Upper lobe of left lung (tissue), 6 donors: ENCODE results near the gene LRP1-AS. TPM values are rescaled to one million over a fixed set of nuclear protein-coding genes. Genes with fewer than 3 reads are reported as not detected.

Experiments used
- small RNA-seq, 4 donors: library from RNA; depleted of rRNA; stranded (forward); fragments of <200 nt; gene quantifications; one replicate each; pipeline ENCODE3, GENCODE V24; 2016
- total RNA-seq, 6 donors: library from RNA; depleted of rRNA in 4 of 6; stranded (reverse); fragments of >200 nt in 4 of 6; gene quantifications; one replicate each; pipeline versions ENCODE4 v1.1.0 to v1.2.1, GENCODE V29; 2016 to 2021
- donor health status: DM: no; HTN: no; CAD: no; lungs with moderate emphysema.
- donor health status: DM: no; HTN: yes; CAD: no; lungs with severe emphysema.

The LRP1-AS gene
- total RNA-seq, 6 donors from 2014 or later, result not detected

Small RNAs within 50 kb of the gene (small RNA-seq; reads per million reads assigned to genes)
- gene MIR1228, result 0.06 to 4.7 (median 2.1) reads per million in 4 donors

Other genes starting within 250 kb of the LRP1-AS start
- gene SDR9C7, start 213.2 kb downstream of the LRP1-AS start, total RNA-seq, result not detected
- gene RDH16, start 190.0 kb downstream of the LRP1-AS start, total RNA-seq, result under 1 TPM in 5 of 6 donors, not detected in 1; 0.46 to 0.98 (median 0.54) TPM
- gene ZBTB39, start 141.1 kb downstream of the LRP1-AS start, total RNA-seq, result 1 to 10 TPM; 3.2 to 9.4 (median 6.2) TPM
- gene TAC3, start 131.1 kb downstream of the LRP1-AS start, total RNA-seq, result not detected
- 1 to 10 TPM in 2 of 6 donors, under 1 TPM in 3, not detected in 1; under 0.01 to 6.2 (median 0.67) TPM for gene MYO1A, start 97.5 kb downstream of the LRP1-AS start, total RNA-seq
- 10 to 100 TPM in 3 of 6 donors, 1 to 10 TPM in 3; 6.2 to 13.6 (median 10.0) TPM for gene NEMP1, start 68.8 kb downstream of the LRP1-AS start, total RNA-seq
- gene NAB2, start 58.5 kb downstream of the LRP1-AS start, total RNA-seq, result 10 to 100 TPM; 18.1 to 64.9 (median 31.5) TPM
- gene STAT6, start 36.3 kb downstream of the LRP1-AS start, total RNA-seq, result 100 to 1,000 TPM; 123 to 605 (median 251) TPM
- 100 to 1,000 TPM; 137 to 504 (median 308) TPM for gene LRP1, start 19.1 kb downstream of the LRP1-AS start, total RNA-seq
- under 1 TPM in 3 of 6 donors, not detected in 3; 0.20 to 0.94 (median 0.22) TPM for gene NXPH4, start 69.2 kb upstream of the LRP1-AS start, total RNA-seq
- 10 to 100 TPM; 37.9 to 92.0 (median 52.0) TPM for gene SHMT2, start 82.1 kb upstream of the LRP1-AS start, total RNA-seq
- gene STAC3, start 103.6 kb upstream of the LRP1-AS start, total RNA-seq, result 10 to 100 TPM in 1 of 6 donors, 1 to 10 TPM in 5; 4.3 to 10.5 (median 5.6) TPM